Ectodermal cell (in vitro differentiated cells): Measurements from ENCODE around the gene FAM234B.
"Not testable (repeated sequence)": the region's sequence is repeated elsewhere in the genome, so short reads cannot be mapped to it uniquely, and the experiment has no call there.

Experiments used
- H3K27ac ChIP-seq: 2 replicates; pipeline ENCODE4 v1.7.0; 2013; ENCODE audit warnings: mild to moderate bottlenecking, low read depth, low read length; ENCODE audit not compliant: insufficient read depth, poor library complexity, severe bottlenecking
- H3K27me3 ChIP-seq: 2 replicates; pipeline ENCODE4 v1.7.0; 2013; ENCODE audit warnings: mild to moderate bottlenecking, low read length; ENCODE audit not compliant: insufficient read depth, control insufficient read depth, poor library complexity, severe bottlenecking
- H3K36me3 ChIP-seq: one replicate; pipeline ENCODE4 v1.7.0; 2013; ENCODE audit warnings: low read length; ENCODE audit not compliant: control insufficient read depth, insufficient read depth
- H3K4me1 ChIP-seq: one replicate; pipeline ENCODE4 v1.7.0; 2013; ENCODE audit warnings: low read length; ENCODE audit not compliant: control insufficient read depth, insufficient read depth
- H3K4me3 ChIP-seq: 2 replicates; pipeline ENCODE4 v1.7.0; 2013; ENCODE audit warnings: low read depth, low read length, control low read depth; ENCODE audit not compliant: insufficient read depth
- H3K9me3 ChIP-seq: 2 replicates; pipeline ENCODE4 v1.7.0; 2013; ENCODE audit warnings: mild to moderate bottlenecking, low read length, moderate library complexity; ENCODE audit not compliant: control insufficient read depth
- WGBS, 2 experiments: methylation state at CpG; one replicate each; pipeline ENCODE4 v1.1.7; 2013; ENCODE audit warnings: missing lambda C conversion rate in 2 of 2; 5-methylcytosine and 5-hydroxymethylcytosine counted together

The FAM234B gene

GRCh38 chr12:13035335-13035734 is 8.8 kb upstream of the FAM234B start:
- WGBS, 2 experiments: 91 to 96% methylated on average over 5 of the region's 5 CpGs
- H3K9me3 ChIP-seq, H3K4me1 ChIP-seq, H3K36me3 ChIP-seq, H3K27ac ChIP-seq, H3K27me3 ChIP-seq, H3K4me3 ChIP-seq: not testable (repeated sequence)

GRCh38 chr12:13036881-13037280 is 7.3 kb upstream of the FAM234B start:
- H3K27ac ChIP-seq: no peak overlapping the region
- H3K9me3 ChIP-seq: no peaks in the 10 kb centered on the region
- WGBS, 2 experiments: 91 to 97% methylated on average over 2 to 3 of the region's 3 CpGs
- H3K4me3 ChIP-seq: no peak overlapping the region
- H3K27me3 ChIP-seq: no peaks in the 10 kb centered on the region
- peaks cover 4% of the 10 kb centered on the region for H3K4me1 ChIP-seq
- H3K36me3 ChIP-seq: no peaks in the 10 kb centered on the region

GRCh38 chr12:13038491-13039161 is 5.6 kb upstream of the FAM234B start:
- no peaks in the 10 kb centered on the region for H3K36me3 ChIP-seq
- H3K27me3 ChIP-seq: no peaks in the 10 kb centered on the region
- 91 to 95% methylated on average over 4 of the region's 4 CpGs for WGBS, 2 experiments
- H3K4me1 ChIP-seq: peaks cover 6% of the 10 kb centered on the region
- H3K4me3 ChIP-seq: no peak overlapping the region
- no peak overlapping the region for H3K27ac ChIP-seq
- H3K9me3 ChIP-seq: no peaks in the 10 kb centered on the region

- Histone ChIP-seq H3K4me3 (no peak overlapping the region), H3K4me1 (peaks cover 9% of the 10 kb centered on the region), H3K27me3 (no peaks in the 10 kb centered on the region), H3K9me3 (no peaks in the 10 kb centered on the region), H3K36me3 (no peaks in the 10 kb centered on the region), H3K27ac (no peak overlapping the region)
- 90% methylated on average over 5 of the region's 5 CpGs for WGBS, 2 experiments
Observed at GRCh38 chr12:13039328-13039956, 4.7 kb upstream of the FAM234B start.

- peaks cover 12% of the 10 kb centered on the region for H3K4me1 ChIP-seq
- H3K27me3 ChIP-seq: no peaks in the 10 kb centered on the region
- H3K9me3 ChIP-seq: no peaks in the 10 kb centered on the region
- H3K36me3 ChIP-seq: no peaks in the 10 kb centered on the region
- H3K4me3 ChIP-seq: no peak overlapping the region
- WGBS, 2 experiments: 93 to 98% methylated on average over 2 of the region's 2 CpGs
- H3K27ac ChIP-seq: no peak overlapping the region
Observed at GRCh38 chr12:13041224-13041623, 3.0 kb upstream of the FAM234B start.

GRCh38 chr12:13042666-13043230 is 1.4 kb upstream of the FAM234B start:
- Histone ChIP-seq H3K4me1 (peaks cover 12% of the 10 kb centered on the region), H3K9me3 (no peaks in the 10 kb centered on the region), H3K27ac (no peak overlapping the region), H3K27me3 (no peaks in the 10 kb centered on the region), H3K4me3 (no peak overlapping the region), H3K36me3 (no peaks in the 10 kb centered on the region)
- 75 to 80% methylated on average over 3 of the region's 4 CpGs for WGBS, 2 experiments

- H3K4me1 ChIP-seq: peaks cover 12% of the 10 kb centered on the region
- no peaks in the 10 kb centered on the region for H3K36me3 ChIP-seq
- 12 to 18% methylated on average over 4 of the region's 5 CpGs for WGBS, 2 experiments
- peak overlapping the region; percentile 93 for H3K4me3 ChIP-seq
- H3K27ac ChIP-seq: no peak overlapping the region
- no peaks in the 10 kb centered on the region for H3K27me3 ChIP-seq
- no peaks in the 10 kb centered on the region for H3K9me3 ChIP-seq
Observed at GRCh38 chr12:13044906-13045299, 722 bp downstream of the FAM234B start.

- no peaks in the 10 kb centered on the region for H3K27me3 ChIP-seq
- H3K4me3 ChIP-seq: no peak overlapping the region
- no peaks in the 10 kb centered on the region for H3K9me3 ChIP-seq
- no peak overlapping the region for H3K27ac ChIP-seq
- no peaks in the 10 kb centered on the region for H3K36me3 ChIP-seq
- H3K4me1 ChIP-seq: peaks cover 16% of the 10 kb centered on the region
- WGBS, 2 experiments: 94 to 98% methylated on average over 7 to 8 of the region's 8 CpGs
Observed at GRCh38 chr12:13045816-13046215, 1.6 kb downstream of the FAM234B start.

- WGBS, 2 experiments: 93 to 100% methylated on average over 1 of the region's 1 CpG
- no peak overlapping the region for H3K27ac ChIP-seq
- H3K27me3 ChIP-seq: no peaks in the 10 kb centered on the region
- no peaks in the 10 kb centered on the region for H3K36me3 ChIP-seq
- H3K4me3 ChIP-seq: no peak overlapping the region
- peaks cover 16% of the 10 kb centered on the region for H3K4me1 ChIP-seq
- no peaks in the 10 kb centered on the region for H3K9me3 ChIP-seq
Observed at GRCh38 chr12:13046964-13047363, 2.8 kb downstream of the FAM234B start.

GRCh38 chr12:13049816-13050215 is 5.6 kb downstream of the FAM234B start:
- no peak overlapping the region for H3K27ac ChIP-seq
- H3K27me3 ChIP-seq: no peaks in the 10 kb centered on the region
- no peaks in the 10 kb centered on the region for H3K9me3 ChIP-seq
- no peaks in the 10 kb centered on the region for H3K36me3 ChIP-seq
- no peak overlapping the region for H3K4me3 ChIP-seq
- 73 to 76% methylated on average over 3 of the region's 3 CpGs for WGBS, 2 experiments
- H3K4me1 ChIP-seq: peaks cover 10% of the 10 kb centered on the region
